Stimulated activated naive B cell treated with anti-CD40 and anti-IgM and Interleukin-4, amounts not matched to agents 10 μg/mL and 1 μg/mL and 100 μg/mL, for 72 hours (primary cell): Measurements from ENCODE around the gene KPNB1.

Experiments used
- ATAC-seq, 2 donors: fragments of 150-1000 bp; cut with Tn5 transposase; replicated peaks; 2 replicates each; pipeline ENCODE4 v1.10.0; 2021; ENCODE audit warnings: moderate library complexity in 1 of 2
- DNase-seq: peaks from one replicate; pipeline ENCODE4 v3.0.0; 2021
- H3K27ac Mint-ChIP-seq: one replicate; pipeline ENCODE4 v1.8.0; 2022; ENCODE audit warnings: mild to moderate bottlenecking, mixed read lengths
- H3K27me3 Mint-ChIP-seq, 2 donors: one replicate each; pipeline ENCODE4 v1.8.0; 2022; ENCODE audit warnings: mixed read lengths in 2 of 2
- H3K36me3 Mint-ChIP-seq, 2 donors: one replicate each; pipeline ENCODE4 v1.8.0; 2022; ENCODE audit warnings: mixed read lengths in 2 of 2, mild to moderate bottlenecking in 1 of 2
- H3K4me1 Mint-ChIP-seq, 2 donors: one replicate each; pipeline ENCODE4 v1.8.0; 2022; ENCODE audit warnings: mixed read lengths in 2 of 2, mild to moderate bottlenecking in 1 of 2
- H3K4me3 Mint-ChIP-seq, 2 donors: one replicate each; pipeline ENCODE4 v1.8.0; 2022; ENCODE audit warnings: mild to moderate bottlenecking in 2 of 2, mixed read lengths in 2 of 2, moderate library complexity in 1 of 2
- H3K9me3 Mint-ChIP-seq, 2 donors: one replicate each; pipeline ENCODE4 v1.8.0; 2022; ENCODE audit warnings: mixed read lengths in 2 of 2, mild to moderate bottlenecking in 1 of 2

KPNB1 gene

GRCh38 chr17:47712330-47713023, 62.8 kb downstream of the KPNB1 start:
- H3K27ac Mint-ChIP-seq = no peak overlapping the region
- no peak for DNase-seq
- no peaks in the 10 kb centered on the region for H3K9me3 Mint-ChIP-seq
- no peak for ATAC-seq
- peaks cover 56 to 60% of the 10 kb centered on the region in 2 donors for H3K4me1 Mint-ChIP-seq
- peaks cover 3 to 8% of the 10 kb centered on the region in 2 donors for H3K36me3 Mint-ChIP-seq
- no peaks in the 10 kb centered on the region for H3K27me3 Mint-ChIP-seq
- no peak overlapping the region for H3K4me3 Mint-ChIP-seq

- peak overlapping the region in 1 of 2 donors; percentile 5 for H3K4me3 Mint-ChIP-seq
- no peak for ATAC-seq
- peaks cover 72 to 77% of the 10 kb centered on the region in 2 donors for H3K4me1 Mint-ChIP-seq
- H3K27ac Mint-ChIP-seq = peak overlapping the region; percentile 77
- H3K36me3 Mint-ChIP-seq = peaks cover 3 to 8% of the 10 kb centered on the region in 2 donors
- H3K27me3 Mint-ChIP-seq = no peaks in the 10 kb centered on the region
- no peak for DNase-seq
- H3K9me3 Mint-ChIP-seq = no peaks in the 10 kb centered on the region
Observed at GRCh38 chr17:47713980-47714700, 64.4 kb downstream of the KPNB1 start.

- Mint-ChIP-seq H3K4me3 (peak overlapping the region in 1 of 2 donors; percentile 1), H3K27ac (peak overlapping the region; percentile 9), H3K27me3 (no peaks in the 10 kb centered on the region), H3K4me1 (peaks cover 79 to 84% of the 10 kb centered on the region in 2 donors), H3K9me3 (no peaks in the 10 kb centered on the region), H3K36me3 (peaks cover 3 to 5% of the 10 kb centered on the region in 2 donors)
- no peak for ATAC-seq
- DNase-seq = no peak
Observed at GRCh38 chr17:47714773-47715396, 65.2 kb downstream of the KPNB1 start.

GRCh38 chr17:47715669-47716325, 66.1 kb downstream of the KPNB1 start:
- H3K4me3 Mint-ChIP-seq = peak overlapping the region; percentile 1 to 61
- peak overlapping the region; percentile 88 for H3K27ac Mint-ChIP-seq

GRCh38 chr17:47716375-47716774, 66.7 kb downstream of the KPNB1 start:
- H3K4me1 Mint-ChIP-seq = peaks cover 87 to 99% of the 10 kb centered on the region in 2 donors
- H3K27ac Mint-ChIP-seq = peak overlapping the region; percentile 38
- DNase-seq (no peak), ATAC-seq (peak; percentile 37 to 51)
- H3K27me3 Mint-ChIP-seq = no peaks in the 10 kb centered on the region
- no peaks in the 10 kb centered on the region for H3K36me3 Mint-ChIP-seq
- no peaks in the 10 kb centered on the region for H3K9me3 Mint-ChIP-seq
- peak overlapping the region; percentile 69 to 72 for H3K4me3 Mint-ChIP-seq

More at GRCh38 chr17:47715669-47716325, 66.1 kb downstream of the KPNB1 start:
- DNase-seq = no peak
- H3K4me1 Mint-ChIP-seq = peaks cover 82 to 93% of the 10 kb centered on the region in 2 donors
- H3K9me3 Mint-ChIP-seq = no peaks in the 10 kb centered on the region
- peaks cover 0 to under 1% of the 10 kb centered on the region in 2 donors for H3K36me3 Mint-ChIP-seq
- peak; percentile 11 to 30 for ATAC-seq
- H3K27me3 Mint-ChIP-seq = no peaks in the 10 kb centered on the region

GRCh38 chr17:47717261-47717697, 67.6 kb downstream of the KPNB1 start:
- H3K4me3 Mint-ChIP-seq = peak overlapping the region; percentile 30 to 42
- H3K9me3 Mint-ChIP-seq = no peaks in the 10 kb centered on the region
- H3K36me3 Mint-ChIP-seq = no peaks in the 10 kb centered on the region
- DNase-seq = peak; percentile 75
- H3K27ac Mint-ChIP-seq = peak overlapping the region; percentile 65
- H3K27me3 Mint-ChIP-seq = peaks cover 0 to 4% of the 10 kb centered on the region in 2 donors
- peak; percentile 55 to 57 for ATAC-seq
- peaks cover 88 to 100% of the 10 kb centered on the region in 2 donors for H3K4me1 Mint-ChIP-seq

- peaks cover 0 to 4% of the 10 kb centered on the region in 2 donors for H3K27me3 Mint-ChIP-seq
- no peak for DNase-seq
- no peak for ATAC-seq
- no peaks in the 10 kb centered on the region for H3K36me3 Mint-ChIP-seq
- H3K4me3 Mint-ChIP-seq = peak overlapping the region; percentile 8 to 41
- H3K27ac Mint-ChIP-seq = peak overlapping the region; percentile 21
- peaks cover 83 to 94% of the 10 kb centered on the region in 2 donors for H3K4me1 Mint-ChIP-seq
- no peaks in the 10 kb centered on the region for H3K9me3 Mint-ChIP-seq
Observed at GRCh38 chr17:47717979-47718621, 68.4 kb downstream of the KPNB1 start.

GRCh38 chr17:47718634-47719405, 69.1 kb downstream of the KPNB1 start:
- peak overlapping the region; percentile 3 to 23 for H3K4me3 Mint-ChIP-seq
- no peaks in the 10 kb centered on the region for H3K36me3 Mint-ChIP-seq
- DNase-seq (no peak), ATAC-seq (no peak)
- H3K9me3 Mint-ChIP-seq = no peaks in the 10 kb centered on the region
- H3K27me3 Mint-ChIP-seq = peaks cover 0 to 4% of the 10 kb centered on the region in 2 donors
- H3K4me1 Mint-ChIP-seq = peaks cover 77 to 87% of the 10 kb centered on the region in 2 donors
- no peak overlapping the region for H3K27ac Mint-ChIP-seq

- Mint-ChIP-seq H3K27ac (peak overlapping the region; percentile 86), H3K9me3 (no peaks in the 10 kb centered on the region), H3K4me1 (peaks cover 69 to 79% of the 10 kb centered on the region in 2 donors), H3K36me3 (no peaks in the 10 kb centered on the region), H3K4me3 (peak overlapping the region; percentile 3 to 39), H3K27me3 (peaks cover 2 to 4% of the 10 kb centered on the region in 2 donors)
- DNase-seq (no peak), ATAC-seq (peak; percentile 22 to 28)
Observed at GRCh38 chr17:47719411-47720152, 69.9 kb downstream of the KPNB1 start.

- H3K4me1 Mint-ChIP-seq = peaks cover 63 to 73% of the 10 kb centered on the region in 2 donors
- H3K4me3 Mint-ChIP-seq = peak overlapping the region; percentile 0 to 7
Observed at GRCh38 chr17:47720196-47720595, 70.5 kb downstream of the KPNB1 start.

GRCh38 chr17:47720754-47721533, 71.2 kb downstream of the KPNB1 start:
- Mint-ChIP-seq H3K27ac (peak overlapping the region; percentile 83), H3K27me3 (peaks cover 9 to 15% of the 10 kb centered on the region in 2 donors), H3K9me3 (no peaks in the 10 kb centered on the region), H3K4me3 (peak overlapping the region; percentile 3 to 24), H3K36me3 (no peaks in the 10 kb centered on the region), H3K4me1 (peaks cover 56 to 65% of the 10 kb centered on the region in 2 donors)
- ATAC-seq = peak; percentile 76 to 83
- DNase-seq = peak; percentile 90

More at GRCh38 chr17:47720196-47720595, 70.5 kb downstream of the KPNB1 start:
- DNase-seq (no peak), ATAC-seq (no peak)
- peaks cover 4 to 9% of the 10 kb centered on the region in 2 donors for H3K27me3 Mint-ChIP-seq
- no peak overlapping the region for H3K27ac Mint-ChIP-seq
- no peaks in the 10 kb centered on the region for H3K9me3 Mint-ChIP-seq
- H3K36me3 Mint-ChIP-seq = no peaks in the 10 kb centered on the region

- ATAC-seq = no peak
- DNase-seq = no peak
- H3K9me3 Mint-ChIP-seq = no peaks in the 10 kb centered on the region
- H3K4me1 Mint-ChIP-seq = peaks cover 54 to 63% of the 10 kb centered on the region in 2 donors
- H3K4me3 Mint-ChIP-seq = no peak overlapping the region
- no peaks in the 10 kb centered on the region for H3K36me3 Mint-ChIP-seq
- peaks cover 17 to 22% of the 10 kb centered on the region in 2 donors for H3K27me3 Mint-ChIP-seq
- peak overlapping the region; percentile 86 for H3K27ac Mint-ChIP-seq
Observed at GRCh38 chr17:47721725-47722124, 72.0 kb downstream of the KPNB1 start.
